ENCODE data around the gene ASCC1.

GRCh38 chr10:72251635-72252034, 35.6 kb upstream of the ASCC1 start:
- TF ChIP-seq, protein P1, sequence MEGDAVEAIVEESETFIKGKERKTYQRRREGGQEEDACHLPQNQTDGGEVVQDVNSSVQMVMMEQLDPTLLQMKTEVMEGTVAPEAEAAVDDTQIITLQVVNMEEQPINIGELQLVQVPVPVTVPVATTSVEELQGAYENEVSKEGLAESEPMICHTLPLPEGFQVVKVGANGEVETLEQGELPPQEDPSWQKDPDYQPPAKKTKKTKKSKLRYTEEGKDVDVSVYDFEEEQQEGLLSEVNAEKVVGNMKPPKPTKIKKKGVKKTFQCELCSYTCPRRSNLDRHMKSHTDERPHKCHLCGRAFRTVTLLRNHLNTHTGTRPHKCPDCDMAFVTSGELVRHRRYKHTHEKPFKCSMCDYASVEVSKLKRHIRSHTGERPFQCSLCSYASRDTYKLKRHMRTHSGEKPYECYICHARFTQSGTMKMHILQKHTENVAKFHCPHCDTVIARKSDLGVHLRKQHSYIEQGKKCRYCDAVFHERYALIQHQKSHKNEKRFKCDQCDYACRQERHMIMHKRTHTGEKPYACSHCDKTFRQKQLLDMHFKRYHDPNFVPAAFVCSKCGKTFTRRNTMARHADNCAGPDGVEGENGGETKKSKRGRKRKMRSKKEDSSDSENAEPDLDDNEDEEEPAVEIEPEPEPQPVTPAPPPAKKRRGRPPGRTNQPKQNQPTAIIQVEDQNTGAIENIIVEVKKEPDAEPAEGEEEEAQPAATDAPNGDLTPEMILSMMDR (IDR thresholded peaks at IDR 0.05) = no peak
- TF ChIP-seq POLR2AphosphoS5 (IDR thresholded peaks at IDR 0.05) (no peak), EP300 (IDR thresholded peaks at IDR 0.05) (no peak)

All from sigmoid colon (tissue), 4 donors.